HG02938 (cell line): Measurements from ENCODE around the gene MED27.

Source experiments
- ATAC-seq: cut with Tn5 transposase; IDR thresholded peaks from one replicate; pipeline ENCODE4 v1.9.1; 2021; ENCODE audit warnings: mild to moderate bottlenecking, moderate library complexity; ENCODE audit not compliant: unreplicated experiment

The MED27 gene, protein sequence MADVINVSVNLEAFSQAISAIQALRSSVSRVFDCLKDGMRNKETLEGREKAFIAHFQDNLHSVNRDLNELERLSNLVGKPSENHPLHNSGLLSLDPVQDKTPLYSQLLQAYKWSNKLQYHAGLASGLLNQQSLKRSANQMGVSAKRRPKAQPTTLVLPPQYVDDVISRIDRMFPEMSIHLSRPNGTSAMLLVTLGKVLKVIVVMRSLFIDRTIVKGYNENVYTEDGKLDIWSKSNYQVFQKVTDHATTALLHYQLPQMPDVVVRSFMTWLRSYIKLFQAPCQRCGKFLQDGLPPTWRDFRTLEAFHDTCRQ

DNA sequence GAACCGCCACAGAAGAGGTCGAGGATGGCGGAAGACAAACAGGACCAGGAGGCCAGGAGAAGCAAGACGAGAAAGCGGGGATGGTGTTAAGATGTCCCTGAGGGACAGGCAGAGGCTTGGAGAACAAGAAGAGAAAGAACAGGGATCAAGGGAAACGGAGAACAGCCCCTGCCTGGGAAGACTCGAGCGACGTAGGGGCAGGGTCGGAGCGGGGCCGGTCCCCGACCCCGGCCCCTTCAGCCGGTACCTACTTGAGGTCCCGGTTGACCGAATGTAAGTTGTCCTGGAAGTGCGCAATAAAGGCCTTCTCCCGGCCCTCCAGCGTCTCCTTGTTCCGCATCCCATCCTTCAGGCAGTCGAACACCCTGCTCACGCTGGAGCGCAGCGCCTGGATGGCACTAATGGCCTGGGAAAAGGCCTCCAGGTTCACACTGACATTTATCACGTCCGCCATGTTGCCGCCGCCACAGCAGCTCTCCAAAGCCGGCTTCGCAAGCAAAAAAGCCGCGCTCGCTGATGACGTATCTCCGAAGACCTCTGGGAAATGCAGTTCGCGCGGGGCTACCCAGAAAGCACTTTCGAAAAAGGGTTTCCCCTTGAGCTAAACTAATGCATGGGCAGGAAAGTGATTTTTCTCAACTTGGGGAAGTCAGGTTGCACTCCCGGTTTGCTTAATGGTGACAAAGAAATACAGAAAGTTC lies at the start of gene MED27:
TSS of gene MED27 (minus strand) at position 477 of the 701 bp plus-strand sequence. CDS start at position 454, 23 bp downstream.
- ATAC-seq: no peak

DNA sequence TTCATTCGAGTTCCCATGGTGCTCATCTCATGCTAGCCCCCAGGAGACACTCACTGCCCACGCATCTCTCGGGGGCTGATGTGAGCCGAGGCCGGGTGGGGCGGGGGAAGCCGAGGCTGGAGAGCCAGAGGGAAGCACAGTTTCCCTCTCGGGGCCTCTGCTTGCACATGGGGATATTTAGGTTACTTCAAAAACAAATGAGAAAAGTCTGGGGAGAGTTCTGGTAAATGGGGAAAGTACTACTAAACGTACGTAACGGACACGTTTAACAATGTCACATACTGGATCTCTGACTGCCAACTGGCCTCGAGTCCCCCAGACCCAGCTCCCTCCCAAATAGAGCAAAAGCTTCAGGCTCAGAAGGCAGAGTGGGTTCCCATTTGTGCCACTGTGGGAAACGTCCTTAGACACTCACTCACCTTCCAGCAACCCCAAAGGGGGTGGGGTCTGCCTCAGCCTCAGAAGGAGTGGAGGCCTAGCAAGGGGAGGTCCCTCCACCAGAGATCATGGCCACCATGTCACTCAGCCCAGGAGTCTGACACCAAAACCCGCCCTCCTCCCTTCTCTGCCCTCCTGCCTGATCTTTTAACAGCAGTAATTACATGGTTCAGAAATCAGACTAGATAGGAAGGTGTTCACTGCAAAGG lies 48.3 kb upstream of the MED27 start:
- no peak for ATAC-seq

DNA sequence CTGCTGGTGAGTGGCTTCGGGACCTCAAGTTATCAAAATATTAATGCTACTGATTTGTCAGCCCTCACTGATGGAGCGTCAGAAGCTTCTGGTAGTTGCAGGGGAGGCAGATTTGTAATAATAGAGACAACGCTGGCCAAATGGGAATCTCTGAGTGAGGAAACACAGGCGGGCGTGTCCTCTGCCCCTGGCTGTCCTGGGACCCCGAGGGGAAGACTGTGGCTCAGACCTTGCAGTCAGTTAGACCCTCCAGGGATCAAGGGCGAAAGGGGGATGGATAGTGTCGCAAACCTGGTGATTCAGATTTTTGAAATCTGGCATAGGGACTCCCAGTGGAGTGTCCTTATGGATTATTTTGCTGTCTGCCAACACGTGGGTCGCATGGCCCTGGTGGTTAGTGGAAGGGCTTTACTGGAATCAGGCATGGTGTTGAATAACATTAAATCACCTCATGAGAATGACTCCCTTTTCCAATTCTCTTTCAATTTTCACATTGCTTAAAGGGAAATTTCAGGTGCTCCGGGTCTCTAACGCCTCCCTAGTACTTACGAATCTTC lies 47.1 kb upstream of the MED27 start:
- no peak for ATAC-seq

DNA sequence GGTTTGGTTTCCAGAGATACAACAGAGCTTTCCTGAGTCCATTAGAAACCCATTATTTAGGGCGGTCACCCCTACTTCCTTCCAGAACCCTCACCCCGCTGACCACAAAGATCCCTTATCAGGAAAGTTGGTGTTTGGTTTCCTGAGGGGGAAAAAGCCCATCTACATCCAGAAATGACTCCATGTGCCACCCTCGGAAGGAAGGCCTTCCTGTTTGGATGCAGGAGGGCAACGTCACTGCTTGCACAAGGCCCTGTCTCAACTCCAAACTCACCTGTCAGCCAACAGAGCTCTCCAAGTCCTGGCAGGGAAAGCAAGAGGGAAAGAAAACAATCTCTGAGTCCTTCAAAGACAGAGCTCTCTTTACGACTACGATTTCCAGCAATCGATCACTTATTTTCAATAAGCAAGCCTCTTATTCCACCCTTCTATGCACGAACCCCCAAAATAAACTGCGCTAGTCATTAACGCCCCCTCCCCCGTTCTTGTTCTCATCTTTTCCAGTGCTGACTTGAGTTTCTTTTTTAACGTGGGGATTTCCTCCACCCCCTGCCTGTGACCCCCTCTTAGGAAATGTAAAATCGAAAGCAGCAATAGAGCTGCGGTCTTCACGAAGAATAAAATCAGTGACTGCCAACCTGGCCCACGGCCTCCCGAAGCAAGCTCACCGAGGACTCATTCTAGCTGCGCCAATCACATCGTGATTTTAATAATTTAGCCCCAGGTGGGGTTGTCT lies 46.4 kb upstream of the MED27 start:
- ATAC-seq: no peak

DNA sequence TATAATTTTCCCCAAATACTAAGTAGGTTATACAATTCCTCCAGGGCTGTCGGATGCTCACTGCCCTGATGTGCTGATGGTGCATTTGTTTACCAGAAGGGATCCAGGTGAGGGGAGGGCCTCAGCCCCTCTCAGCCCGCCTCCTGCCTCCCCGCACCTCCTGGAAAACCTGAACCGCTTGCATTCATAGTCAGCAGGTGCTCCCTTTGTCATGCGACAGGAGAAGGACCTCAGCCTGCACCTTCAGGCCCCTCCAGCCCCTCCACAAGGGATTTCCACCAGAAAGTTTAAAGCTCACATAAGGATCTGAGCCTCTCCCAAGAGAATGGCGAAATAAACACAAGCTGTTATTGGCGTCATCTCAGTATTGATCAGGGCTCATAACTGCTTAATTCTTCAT lies 45.7 kb upstream of the MED27 start:
- no peak for ATAC-seq

DNA sequence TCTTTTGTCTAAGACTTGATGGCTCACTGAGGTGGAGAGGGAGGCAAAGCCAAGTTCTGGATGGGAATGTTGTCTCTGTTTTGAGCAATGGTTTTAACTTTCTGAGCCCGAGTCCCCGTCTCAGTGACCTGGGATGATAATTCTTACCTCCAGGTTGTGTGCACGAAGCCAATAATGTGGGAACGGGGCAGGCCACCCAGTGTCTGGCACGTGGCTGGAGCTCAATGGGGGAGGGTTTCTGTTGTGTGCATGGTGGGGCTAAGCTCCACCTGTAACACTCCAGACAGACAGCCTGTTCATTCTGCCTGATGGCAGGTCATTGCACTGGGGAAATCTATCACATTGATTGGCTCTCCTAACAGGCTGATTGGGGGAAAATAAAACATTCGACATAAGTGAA lies 45.1 kb upstream of the MED27 start:
- no peak for ATAC-seq

DNA sequence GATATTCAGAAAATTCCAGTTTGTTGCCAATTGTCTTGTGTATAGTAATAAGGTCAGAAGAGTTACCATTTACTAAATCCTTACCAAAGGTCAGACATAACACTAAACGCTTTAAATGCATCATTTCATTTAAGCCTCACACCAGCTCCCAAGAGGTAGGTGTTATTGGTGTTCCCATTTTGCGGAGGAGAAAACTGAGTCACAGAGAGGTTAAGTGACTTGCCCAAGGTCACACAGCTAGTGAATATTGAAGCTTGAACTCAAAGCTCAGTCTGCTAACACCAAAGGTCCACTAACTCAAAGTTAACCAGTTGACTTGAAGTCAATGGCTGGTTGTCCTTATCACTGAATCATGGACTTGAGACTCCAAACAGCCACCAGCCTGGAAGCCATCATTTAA lies 41.4 kb upstream of the MED27 start:
- no peak for ATAC-seq

DNA sequence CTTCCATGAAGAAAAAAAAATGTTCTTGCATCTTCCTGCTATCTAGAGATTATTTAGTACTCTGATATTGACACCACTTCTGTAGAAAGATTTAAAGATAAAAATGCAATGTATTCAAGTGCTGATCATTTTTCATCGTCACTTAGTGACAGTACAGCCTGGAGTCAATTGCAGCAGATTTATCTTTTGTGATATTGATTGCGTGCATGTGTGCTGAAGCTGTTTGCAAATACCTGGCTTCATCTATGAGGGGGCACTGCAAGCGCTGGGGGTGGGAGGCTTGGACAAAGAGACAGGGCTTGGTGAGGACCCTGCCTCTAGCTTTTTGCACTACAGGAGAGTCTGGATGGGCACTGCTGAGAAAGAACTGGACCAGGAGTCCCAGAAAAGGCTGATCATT lies 38.0 kb upstream of the MED27 start:
- no peak for ATAC-seq

DNA sequence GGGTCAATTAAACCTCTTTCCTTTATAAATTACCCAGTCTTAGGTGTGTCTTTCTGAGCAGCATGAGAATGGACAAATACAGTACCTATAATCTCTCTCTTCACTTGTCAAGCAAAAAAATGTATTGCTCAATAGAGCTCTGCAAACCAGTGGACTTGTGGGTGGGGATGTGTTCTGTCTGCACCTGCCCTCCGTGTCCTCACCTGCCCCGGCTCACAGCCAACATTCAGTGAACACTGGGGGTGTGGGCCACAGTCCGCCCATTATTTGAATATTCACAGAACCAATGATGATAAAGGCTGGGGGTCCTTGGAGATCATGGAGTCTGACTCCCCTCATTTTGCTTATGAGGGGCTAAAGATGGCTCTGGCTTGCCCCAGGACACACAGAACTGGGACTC lies 36.9 kb upstream of the MED27 start:
- no peak for ATAC-seq

DNA sequence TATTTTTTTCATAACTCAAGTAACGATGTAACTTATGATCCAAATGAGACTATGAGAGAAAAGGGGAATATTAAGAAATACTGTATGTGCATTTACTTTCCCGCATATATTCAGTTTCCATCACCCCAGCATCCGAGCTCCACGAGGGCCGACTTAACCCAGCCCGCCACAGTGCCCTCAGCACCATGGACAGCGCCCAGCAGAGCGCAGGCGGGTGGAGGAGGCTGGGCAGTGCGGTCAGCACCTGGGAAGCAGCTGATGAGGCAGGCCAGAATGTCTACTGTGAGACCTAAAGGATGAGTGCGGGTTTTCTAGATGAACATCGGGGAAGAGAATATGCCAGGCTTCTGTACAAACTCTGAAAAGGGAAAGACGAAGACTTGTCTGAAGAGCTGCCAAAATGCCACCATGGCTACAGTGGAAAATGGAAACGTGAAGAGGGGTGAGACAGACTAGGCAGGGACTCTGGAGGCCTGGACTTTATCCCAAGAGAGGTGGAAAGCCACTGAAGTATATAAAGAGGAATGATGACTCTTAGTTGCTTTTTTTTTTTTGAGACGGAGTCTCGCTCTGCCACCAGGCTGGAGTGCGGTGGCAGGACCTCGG lies 34.5 kb upstream of the MED27 start:
- no peak for ATAC-seq

DNA sequence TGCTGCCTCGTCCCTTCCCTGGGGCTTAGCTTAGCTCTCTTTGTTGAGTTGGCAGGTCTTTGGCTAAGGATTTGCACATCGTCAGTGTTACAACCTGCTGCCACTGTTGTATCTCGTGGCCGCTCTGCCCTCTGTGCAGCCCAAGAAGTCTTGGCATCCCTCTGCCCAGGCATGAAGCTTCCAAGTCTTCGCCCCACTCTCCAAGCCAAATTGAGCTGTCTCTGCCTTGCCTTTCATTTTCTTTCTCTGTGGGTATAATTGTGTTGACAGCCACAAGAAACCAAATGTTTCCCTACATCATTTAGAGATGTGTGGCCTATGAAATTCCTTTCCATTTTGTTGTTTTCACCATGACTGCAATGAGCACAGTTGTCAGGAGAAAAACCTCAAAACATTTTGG lies 29.6 kb upstream of the MED27 start:
- no peak for ATAC-seq

DNA sequence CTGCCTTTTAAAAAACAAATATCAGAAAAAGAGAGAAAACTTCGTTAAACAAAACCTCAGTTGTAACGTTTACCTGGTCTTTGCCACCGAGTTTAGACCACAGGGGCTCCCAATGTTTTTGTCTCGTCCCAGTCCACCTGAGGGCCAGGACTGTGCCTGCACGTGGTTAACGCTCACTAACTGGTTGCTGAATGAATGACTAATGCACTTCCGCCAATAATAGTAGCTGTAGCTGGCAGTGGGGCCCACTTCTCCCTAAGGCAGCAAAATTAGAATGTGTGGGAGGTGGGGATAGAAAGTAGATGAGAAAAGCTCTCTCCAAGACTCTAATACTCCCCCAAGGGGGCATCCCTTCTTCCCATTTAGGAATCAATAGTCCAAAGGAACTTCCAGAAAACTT lies 29.1 kb upstream of the MED27 start:
- ATAC-seq: no peak

DNA sequence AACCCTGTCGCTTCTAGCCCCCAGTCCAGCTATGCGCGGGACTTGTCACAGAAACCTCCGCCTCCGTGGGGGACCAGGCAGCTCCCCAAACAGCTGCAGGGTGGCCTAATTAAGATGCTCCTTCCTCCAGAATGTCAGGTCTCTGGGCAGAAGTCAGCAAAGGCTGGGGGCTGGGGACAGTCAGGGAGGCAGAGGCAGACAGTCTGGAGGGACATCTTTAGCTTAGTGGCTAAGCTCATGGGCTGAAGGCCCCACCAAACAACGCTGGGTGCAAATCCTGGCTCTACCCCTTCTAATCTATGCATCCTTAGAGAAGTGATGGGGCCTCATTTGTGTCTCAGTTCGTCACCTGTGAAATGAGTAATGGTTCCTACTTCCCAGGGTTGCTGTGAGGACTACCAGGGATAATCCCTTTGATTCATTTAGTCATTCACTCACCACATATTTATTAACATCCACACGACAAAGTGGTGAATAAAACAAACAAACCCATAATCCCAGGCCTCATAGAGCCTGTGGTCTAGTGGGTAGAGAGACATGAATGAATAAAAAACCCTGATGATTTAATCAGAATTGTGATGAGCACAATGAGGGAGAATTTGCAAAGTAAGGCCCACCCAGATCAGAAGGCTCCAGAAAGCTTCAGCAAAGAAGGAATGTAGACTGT lies 20.2 kb upstream of the MED27 start:
- no peak for ATAC-seq

DNA sequence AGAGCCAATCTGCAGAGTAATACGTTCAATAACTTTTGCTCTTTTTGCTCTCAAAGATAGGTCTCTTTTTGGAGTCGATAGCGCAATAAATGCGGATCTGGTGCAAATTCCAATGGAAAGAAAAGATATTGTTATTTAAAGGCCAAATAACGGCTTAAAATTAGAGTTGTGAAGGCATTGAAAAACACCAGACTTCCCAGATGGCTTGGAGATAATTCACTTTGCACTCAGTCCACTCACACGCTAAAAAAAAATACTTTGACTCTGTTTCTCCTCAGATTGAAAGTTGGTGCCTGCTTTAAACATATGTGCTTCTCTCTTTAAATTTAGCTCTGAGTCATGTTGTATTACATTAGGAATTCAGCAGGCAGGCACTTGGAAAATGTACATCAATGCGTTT lies 19.5 kb upstream of the MED27 start:
- ATAC-seq: no peak

DNA sequence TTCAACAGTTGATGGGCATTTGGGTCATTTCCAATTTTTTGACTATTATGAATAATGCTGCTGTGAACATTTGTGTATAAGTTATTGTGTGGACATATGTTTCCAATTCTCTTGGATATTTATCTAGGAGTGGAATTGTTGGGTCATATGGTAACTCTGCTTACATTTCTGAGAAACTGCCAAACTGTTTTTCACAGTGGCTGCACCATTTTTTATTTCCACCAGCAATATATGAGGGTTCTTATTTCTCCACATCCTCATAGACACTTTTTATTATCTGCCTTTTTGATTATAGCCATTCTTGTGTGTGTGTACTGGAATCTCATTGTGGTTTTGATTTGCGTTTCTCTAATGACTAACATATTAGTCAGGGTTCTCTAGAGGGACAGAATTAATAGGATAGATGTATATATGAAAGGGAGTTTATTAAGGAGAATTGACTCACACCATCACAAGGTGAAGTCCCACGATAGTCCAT lies 14.7 kb upstream of the MED27 start:
- no peak for ATAC-seq

DNA sequence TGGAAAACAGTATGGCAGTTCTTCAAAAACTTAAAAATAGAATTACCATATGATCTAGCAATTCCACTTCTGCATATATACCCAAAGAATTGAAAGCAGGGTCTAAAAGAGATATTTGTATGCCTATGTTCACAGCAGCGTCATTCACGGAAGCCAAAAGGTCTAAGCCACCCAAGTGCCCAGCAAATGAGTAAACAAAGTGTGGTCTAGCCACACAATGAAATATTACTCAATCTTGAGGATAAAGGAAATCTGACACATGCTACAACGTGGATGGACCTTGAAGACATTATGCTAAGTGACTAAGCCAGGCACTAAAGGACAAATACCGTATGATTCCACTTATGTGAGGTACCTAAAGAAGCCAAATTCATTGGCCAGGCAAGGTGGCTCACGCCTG lies 11.1 kb upstream of the MED27 start:
- ATAC-seq: no peak

DNA sequence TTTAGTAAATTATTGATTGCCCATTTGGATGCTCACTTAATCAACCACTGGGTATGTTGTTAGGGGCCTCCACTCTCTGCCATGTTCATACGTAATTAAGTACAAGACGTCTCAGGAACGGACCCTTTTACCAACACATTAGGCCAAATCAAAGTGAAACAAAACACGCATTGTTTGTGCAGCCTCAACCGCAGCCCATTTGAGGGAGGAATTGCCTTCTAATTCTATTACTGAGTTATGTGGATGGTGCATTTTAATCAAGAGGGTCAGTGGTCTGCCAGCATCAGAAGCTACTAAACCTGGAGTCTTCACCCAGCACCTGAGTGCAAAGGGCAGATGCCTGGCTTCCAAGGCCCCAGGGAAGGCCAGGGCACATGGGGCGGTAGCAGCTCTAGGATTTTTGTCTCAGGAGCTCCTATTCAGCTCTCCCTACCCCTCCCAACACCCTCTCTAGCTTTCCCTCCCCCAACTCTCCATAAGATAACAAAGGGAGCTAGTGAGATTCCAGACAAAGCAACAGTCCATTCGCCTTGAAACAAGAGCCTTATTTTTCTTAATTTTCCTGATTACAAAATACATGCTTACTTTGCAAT lies 7.9 kb upstream of the MED27 start:
- ATAC-seq: no peak

DNA sequence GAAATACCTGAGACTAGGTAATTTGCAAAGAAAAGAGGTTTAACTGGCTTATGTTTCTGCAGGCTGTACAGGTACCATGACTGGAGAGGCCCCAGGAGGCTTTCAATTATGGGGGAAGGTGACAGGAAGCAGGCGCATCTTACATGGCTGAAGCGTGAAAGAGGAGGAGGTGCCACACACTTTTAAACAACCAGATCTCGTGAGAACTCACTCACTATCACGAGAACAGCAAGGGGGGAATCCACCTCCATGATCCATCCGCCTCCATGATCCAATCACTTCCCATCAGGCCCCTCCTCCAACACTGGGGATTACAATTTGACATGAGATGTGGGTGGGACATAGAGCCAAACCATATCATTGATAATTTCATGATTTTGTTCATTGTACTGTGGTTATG lies 2.5 kb upstream of the MED27 start:
- no peak for ATAC-seq

DNA sequence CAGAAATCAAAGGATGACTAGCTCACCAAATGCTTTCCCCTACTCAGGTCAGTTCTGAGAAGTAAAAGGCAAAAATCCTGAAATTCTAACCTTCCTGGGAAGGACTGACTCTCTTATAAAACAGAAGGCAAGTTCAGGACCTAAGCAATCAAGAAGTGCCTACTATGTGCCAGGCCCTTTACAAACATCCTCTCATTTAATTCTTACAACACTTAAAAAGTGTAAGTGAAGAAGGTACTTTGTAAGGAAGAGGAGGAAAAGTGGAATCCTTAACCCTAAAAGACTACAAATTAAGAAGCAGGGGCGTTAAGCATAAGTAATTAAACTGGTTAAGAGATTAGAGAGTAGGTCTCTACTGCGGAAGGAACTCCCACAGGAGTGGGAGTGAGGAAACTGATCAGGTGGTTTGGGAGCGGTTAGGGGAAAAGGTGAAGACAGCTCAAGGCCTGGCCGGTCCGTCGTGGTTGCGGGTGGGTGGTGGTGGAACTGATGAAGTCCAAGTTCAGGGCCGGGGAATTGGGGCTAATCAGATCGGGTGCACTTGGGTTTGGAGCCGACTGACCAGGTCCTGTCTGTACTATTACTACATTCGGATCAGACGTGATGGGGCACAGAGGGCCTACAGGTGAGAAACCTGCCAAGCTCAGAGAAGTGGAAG lies 839 bp downstream of the MED27 start:
- ATAC-seq: no peak
